Cardiac muscle cell (in vitro differentiated cells and primary cell): ENCODE measurements around the gene GNPNAT1. TPM values are rescaled to one million over a fixed set of nuclear protein-coding genes. Genes with fewer than 3 reads are reported as not detected.
"Not testable (repeated sequence)": the region's sequence is repeated elsewhere in the genome, so short reads cannot be mapped to it uniquely, and the experiment has no call there.

Experiments used
- DNase-seq, 2 donors: peaks; one replicate each; pipeline versions ENCODE4 v3.0.0 to v3.0.0-alpha.2; 2010 to 2017; ENCODE audit warnings: low read depth in 1 of 2, low spot score in 1 of 2
- H3K27ac ChIP-seq: fragments of 200-600 bp; sonication (generic); 2 replicates; pipeline ENCODE4 v1.5.1; 2016
- H3K27me3 ChIP-seq: fragments of 200-600 bp; sonication (generic); 2 replicates; pipeline ENCODE4 v1.6.0; 2016; ENCODE audit warnings: control low read depth
- H3K36me3 ChIP-seq: fragments of 200-600 bp; sonication (generic); 2 replicates; pipeline ENCODE4 v1.5.1; 2016; ENCODE audit warnings: control low read depth
- H3K4me1 ChIP-seq: fragments of 200-600 bp; sonication (generic); 2 replicates; pipeline ENCODE4 v1.8.1; 2017; ENCODE audit warnings: low read depth, mild to moderate bottlenecking, mixed run types
- H3K4me3 ChIP-seq: fragments of 200-600 bp; sonication (generic); 2 replicates; pipeline ENCODE4 v1.5.1; 2016; ENCODE audit warnings: mild to moderate bottlenecking
- H3K9me3 ChIP-seq: fragments of 200-600 bp; sonication (generic); 2 replicates; pipeline ENCODE4 v1.5.1; 2017; ENCODE audit warnings: low read depth, mild to moderate bottlenecking, control low read depth
- polyA plus RNA-seq: library from polyadenylated mRNA; unstranded; fragments of >200 nt; fragmentation: Nextera tagmentation; extraction: Ambion mirVana; gene quantifications from 2 replicates; pipeline ENCODE4 v1.2.1, GENCODE V29; 2016
- total RNA-seq: library from RNA; depleted of rRNA; stranded (reverse); fragments of >200 nt; gene quantifications from 2 replicates; pipeline ENCODE4 v1.2.3, GENCODE V29; 2016
- TF ChIP-seq, protein P1 (sequence below): IDR thresholded peaks from 2 replicates; pipeline ENCODE4 v1.5.1; 2012; ENCODE audit warnings: low read depth, mild to moderate bottlenecking, low read length

GNPNAT1 gene
- total and polyA plus RNA-seq, 2 experiments from 2014 or later, result 9.6 to 14.2 TPM

DNA sequence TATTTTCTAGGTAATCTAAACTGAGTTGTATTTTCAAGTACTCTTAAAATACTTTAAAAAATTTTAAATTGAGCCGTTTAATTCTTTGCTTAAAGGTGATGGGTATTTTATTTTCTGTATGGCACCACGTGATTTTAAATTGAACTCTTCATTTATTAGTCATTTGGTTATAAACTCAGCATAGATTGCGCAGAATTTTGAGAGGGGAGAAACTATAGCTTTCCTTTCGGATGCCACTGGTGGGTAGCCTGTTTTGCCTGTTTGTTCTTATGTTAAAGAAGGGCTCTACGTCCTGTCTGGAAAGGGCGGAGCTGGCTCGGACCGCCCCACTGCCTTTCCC, 61.9 kb downstream of the GNPNAT1 start:
- peak overlapping the region; percentile 7 for H3K4me3 ChIP-seq
- H3K27ac ChIP-seq, result peak overlapping the region; percentile 56
- H3K9me3 ChIP-seq, result no peaks in the 10 kb centered on the region
- H3K36me3 ChIP-seq, result peaks cover 32% of the 10 kb centered on the region
- peaks cover 8% of the 10 kb centered on the region for H3K4me1 ChIP-seq
- no peak for DNase-seq
- TF ChIP-seq, protein P1, sequence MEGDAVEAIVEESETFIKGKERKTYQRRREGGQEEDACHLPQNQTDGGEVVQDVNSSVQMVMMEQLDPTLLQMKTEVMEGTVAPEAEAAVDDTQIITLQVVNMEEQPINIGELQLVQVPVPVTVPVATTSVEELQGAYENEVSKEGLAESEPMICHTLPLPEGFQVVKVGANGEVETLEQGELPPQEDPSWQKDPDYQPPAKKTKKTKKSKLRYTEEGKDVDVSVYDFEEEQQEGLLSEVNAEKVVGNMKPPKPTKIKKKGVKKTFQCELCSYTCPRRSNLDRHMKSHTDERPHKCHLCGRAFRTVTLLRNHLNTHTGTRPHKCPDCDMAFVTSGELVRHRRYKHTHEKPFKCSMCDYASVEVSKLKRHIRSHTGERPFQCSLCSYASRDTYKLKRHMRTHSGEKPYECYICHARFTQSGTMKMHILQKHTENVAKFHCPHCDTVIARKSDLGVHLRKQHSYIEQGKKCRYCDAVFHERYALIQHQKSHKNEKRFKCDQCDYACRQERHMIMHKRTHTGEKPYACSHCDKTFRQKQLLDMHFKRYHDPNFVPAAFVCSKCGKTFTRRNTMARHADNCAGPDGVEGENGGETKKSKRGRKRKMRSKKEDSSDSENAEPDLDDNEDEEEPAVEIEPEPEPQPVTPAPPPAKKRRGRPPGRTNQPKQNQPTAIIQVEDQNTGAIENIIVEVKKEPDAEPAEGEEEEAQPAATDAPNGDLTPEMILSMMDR, result no peak
- no peaks in the 10 kb centered on the region for H3K27me3 ChIP-seq

DNA sequence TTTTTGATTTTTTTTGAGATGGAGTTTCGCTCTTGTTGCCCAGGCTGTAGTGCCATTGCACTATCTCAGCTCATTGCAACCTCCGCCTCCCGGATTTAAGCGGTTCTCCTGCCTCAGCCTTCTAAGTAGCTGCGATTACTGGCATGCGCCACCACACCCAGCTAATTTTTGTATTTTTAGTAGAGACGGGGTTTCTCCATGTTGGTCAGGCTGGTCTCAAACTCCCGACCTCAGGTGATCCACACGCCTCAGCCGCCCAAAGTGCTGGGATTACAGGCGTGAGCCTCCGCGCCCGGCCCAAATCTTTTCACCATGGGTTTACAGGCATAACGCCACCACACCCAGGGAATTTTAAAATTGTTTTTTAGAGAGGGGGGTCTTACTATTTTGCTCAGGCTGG, 62.4 kb downstream of the GNPNAT1 start:
- H3K27me3 ChIP-seq, H3K4me3 ChIP-seq, H3K4me1 ChIP-seq, DNase-seq, H3K9me3 ChIP-seq: not testable (repeated sequence)
- Histone ChIP-seq H3K27ac (peak overlapping the region; percentile 56), H3K36me3 (peaks cover 37% of the 10 kb centered on the region)

DNA sequence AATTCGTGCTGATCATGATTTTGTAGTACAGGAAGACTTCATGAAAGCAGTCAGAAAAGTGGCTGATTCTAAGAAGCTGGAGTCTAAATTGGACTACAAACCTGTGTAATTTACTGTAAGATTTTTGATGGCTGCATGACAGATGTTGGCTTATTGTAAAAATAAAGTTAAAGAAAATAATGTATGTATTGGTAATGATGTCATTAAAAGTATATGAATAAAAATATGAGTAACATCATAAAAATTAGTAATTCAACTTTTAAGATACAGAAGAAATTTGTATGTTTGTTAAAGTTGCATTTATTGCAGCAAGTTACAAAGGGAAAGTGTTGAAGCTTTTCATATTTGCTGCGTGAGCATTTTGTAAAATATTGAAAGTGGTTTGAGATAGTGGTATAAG, 63.9 kb downstream of the GNPNAT1 start:
- H3K27ac ChIP-seq, DNase-seq, H3K4me1 ChIP-seq, H3K27me3 ChIP-seq, H3K4me3 ChIP-seq, H3K9me3 ChIP-seq: not testable (repeated sequence)
- peaks cover 52% of the 10 kb centered on the region for H3K36me3 ChIP-seq

Other genes starting within 250 kb of the GNPNAT1 start
- 4.7 and 7.8 TPM in 2 replicates for gene TXNDC16, start 239.1 kb downstream of the GNPNAT1 start, total RNA-seq
- 6.9 and 10.7 TPM in 2 replicates for gene TXNDC16, start 239.1 kb downstream of the GNPNAT1 start, polyA plus RNA-seq
- 1.4 and 1.7 TPM in 2 replicates for gene GPR137C, start 238.8 kb downstream of the GNPNAT1 start, total RNA-seq
- gene GPR137C, start 238.8 kb downstream of the GNPNAT1 start, polyA plus RNA-seq, result 1.1 and 2.7 TPM in 2 replicates
- gene ERO1A, start 96.0 kb downstream of the GNPNAT1 start, total RNA-seq, result 57.9 and 58.0 TPM in 2 replicates
- gene ERO1A, start 96.0 kb downstream of the GNPNAT1 start, polyA plus RNA-seq, result 38.8 and 52.4 TPM in 2 replicates
- gene PSMC6, start 84.4 kb downstream of the GNPNAT1 start, total RNA-seq, result 140 and 151 TPM in 2 replicates
- 135 and 161 TPM in 2 replicates for gene PSMC6, start 84.4 kb downstream of the GNPNAT1 start, polyA plus RNA-seq
- 8.1 and 11.4 TPM in 2 replicates for gene STYX, start 61.4 kb downstream of the GNPNAT1 start, total RNA-seq
- 8.9 and 10.7 TPM in 2 replicates for gene STYX, start 61.4 kb downstream of the GNPNAT1 start, polyA plus RNA-seq
- gene FERMT2, start 159.4 kb upstream of the GNPNAT1 start, total RNA-seq, result 79.8 and 114 TPM in 2 replicates
- gene FERMT2, start 159.4 kb upstream of the GNPNAT1 start, polyA plus RNA-seq, result 68.8 and 75.2 TPM in 2 replicates